ENCODE data around the gene DNASE1.

The DNASE1 gene

GRCh38 chr16:3673676-3674377, 19.3 kb downstream of the DNASE1 start:
- Histone ChIP-seq H3K36me3 (replicated peaks) (peaks cover 47% of the 10 kb centered on the region), H3K27me3 (replicated peaks) (no peaks in the 10 kb centered on the region), H3K4me3 (ENCODE audit: low read depth, low read length) (no peak overlapping the region), H3K27ac (no peak overlapping the region)
- no peak for DNase-seq
- no peak for TF ChIP-seq CTCF (IDR thresholded peaks at IDR 0.05; ENCODE audit: low read depth, low read length, missing control alignments)
- in situ Hi-C loops (cut with HindIII; ENCODE audit: low pct_ligation_motif_present, low sequenced_read_pairs): no loop called here

GRCh38 chr16:3674513-3675295, 20.2 kb downstream of the DNASE1 start:
- H3K27me3 ChIP-seq (replicated peaks): no peaks in the 10 kb centered on the region
- H3K27ac ChIP-seq: no peak overlapping the region
- H3K4me3 ChIP-seq (ENCODE audit: low read depth, low read length): no peak overlapping the region
- DNase-seq: no peak
- peaks cover 45% of the 10 kb centered on the region for H3K36me3 ChIP-seq (replicated peaks)
- in situ Hi-C loops (cut with HindIII; ENCODE audit: low pct_ligation_motif_present, low sequenced_read_pairs): no loop called here
- peak; percentile 17 for TF ChIP-seq CTCF (IDR thresholded peaks at IDR 0.05; ENCODE audit: low read depth, low read length, missing control alignments)

- in situ Hi-C loops (cut with HindIII; ENCODE audit: low pct_ligation_motif_present, low sequenced_read_pairs): no loop called here
- Histone ChIP-seq H3K4me3 (ENCODE audit: low read depth, low read length) (no peak overlapping the region), H3K36me3 (replicated peaks) (peaks cover 46% of the 10 kb centered on the region), H3K27me3 (replicated peaks) (no peaks in the 10 kb centered on the region), H3K27ac (no peak overlapping the region)
- no peak for DNase-seq
- no peak for TF ChIP-seq CTCF (IDR thresholded peaks at IDR 0.05; ENCODE audit: low read depth, low read length, missing control alignments)
Observed at GRCh38 chr16:3675601-3676130, 21.2 kb downstream of the DNASE1 start.

- H3K27me3 ChIP-seq (replicated peaks): no peaks in the 10 kb centered on the region
- TF ChIP-seq CTCF (IDR thresholded peaks at IDR 0.05; ENCODE audit: low read depth, low read length, missing control alignments): no peak
- no peak overlapping the region for H3K4me3 ChIP-seq (ENCODE audit: low read depth, low read length)
- in situ Hi-C loops (cut with HindIII; ENCODE audit: low pct_ligation_motif_present, low sequenced_read_pairs): no loop called here
- no peak for DNase-seq
- peaks cover 40% of the 10 kb centered on the region for H3K36me3 ChIP-seq (replicated peaks)
- H3K27ac ChIP-seq: no peak overlapping the region
Observed at GRCh38 chr16:3677994-3678393, 23.5 kb downstream of the DNASE1 start.

GRCh38 chr16:3681206-3681605, 26.7 kb downstream of the DNASE1 start:
- no peak for TF ChIP-seq CTCF (IDR thresholded peaks at IDR 0.05; ENCODE audit: low read depth, low read length, missing control alignments)
- in situ Hi-C loops (cut with HindIII; ENCODE audit: low pct_ligation_motif_present, low sequenced_read_pairs): no loop called here
- peaks cover 24% of the 10 kb centered on the region for H3K36me3 ChIP-seq (replicated peaks)

More at GRCh38 chr16:3681206-3681605, 26.7 kb downstream of the DNASE1 start:
- no peak overlapping the region for H3K4me3 ChIP-seq (ENCODE audit: low read depth, low read length)
- no peaks in the 10 kb centered on the region for H3K27me3 ChIP-seq (replicated peaks)
- H3K27ac ChIP-seq: no peak overlapping the region
- DNase-seq: no peak

Data from brain microvascular endothelial cell (primary cell).